A549 (cell line): Measurements from ENCODE around the gene EPS15.

Source experiments
- CTCF ChIP-seq: fragments of >200 bp; sonication (Bioruptor Twin); formaldehyde crosslinking; IDR thresholded peaks from 3 replicates; pipeline ENCODE4 v1.5.1; 2016
- EP300 ChIP-seq, 2 experiments: fragments of >200 bp; sonication (Bioruptor Twin); formaldehyde crosslinking; IDR thresholded peaks; 2 replicates in 1 of 2; 3 replicates in 1 of 2; pipeline ENCODE4 v1.6.1; 2016 to 2017
- PBX3 ChIP-seq: IDR thresholded peaks from 2 replicates; pipeline ENCODE4 v1.6.1; 2012
- PHF8 ChIP-seq: fragments of 200-600 bp; sonication (generic); IDR thresholded peaks from 2 replicates; pipeline ENCODE4 v1.6.1; 2016; ENCODE audit warnings: low read depth, mild to moderate bottlenecking, antibody characterized with exemption, moderate library complexity, borderline replicate concordance
- SMC3 ChIP-seq: fragments of >200 bp; sonication (Bioruptor Twin); formaldehyde crosslinking; IDR thresholded peaks from 3 replicates; pipeline ENCODE4 v1.6.1; 2018; ENCODE audit warnings: inconsistent platforms

DNA sequence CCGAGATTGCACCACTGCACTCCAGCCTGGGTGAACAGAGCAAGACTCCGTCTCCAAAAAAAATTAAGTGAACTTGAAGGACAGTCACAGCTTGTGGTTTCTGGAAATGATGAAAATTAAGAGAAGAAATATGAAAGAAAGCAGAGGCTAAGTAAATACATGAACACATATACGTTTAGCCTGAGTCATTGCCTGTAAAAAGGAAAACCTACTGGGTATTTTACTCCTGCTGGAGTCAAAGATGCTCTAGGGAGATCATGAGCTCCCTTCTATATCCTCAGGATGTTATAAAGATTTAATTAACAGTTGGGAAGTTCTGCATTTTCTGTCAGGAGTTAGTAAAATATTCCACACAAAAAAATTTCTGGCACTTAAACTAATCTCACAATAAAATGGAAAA is 145.2 kb downstream of the EPS15 start:
- TF ChIP-seq CTCF = no peak
- no peak for TF ChIP-seq SMC3
- TF ChIP-seq PBX3 = no peak
- no peak for TF ChIP-seq PHF8
- TF ChIP-seq EP300 (IDR thresholded peaks at IDR 0.05) = no peak
